OCI-LY1 (cell line): Measurements from ENCODE around the gene MED13L.

Experiments used
- H2AFZ ChIP-seq: fragments of 200-600 bp; sonication (generic), shearing (Covaris generic); 2 replicates; pipeline ENCODE4 v1.6.0; 2014; ENCODE audit warnings: antibody characterized with exemption, mild to moderate bottlenecking, low read length
- H3F3A ChIP-seq: fragments of 200-600 bp; sonication (generic), shearing (Covaris generic); 2 replicates; pipeline ENCODE4 v1.6.0; 2014; ENCODE audit warnings: mild to moderate bottlenecking, antibody characterized with exemption, low read length, moderate library complexity; ENCODE audit not compliant: insufficient read depth
- H3K27ac ChIP-seq: fragments of 200-600 bp; sonication (generic); 2 replicates; pipeline ENCODE4 v1.5.1; 2014; ENCODE audit warnings: low read length, mixed run types, mild to moderate bottlenecking, low read depth; ENCODE audit not compliant: poor library complexity, severe bottlenecking
- H3K27me3 ChIP-seq: fragments of 200-600 bp; sonication (generic); 2 replicates; pipeline ENCODE4 v1.6.0; 2014; ENCODE audit warnings: antibody characterized with exemption, mild to moderate bottlenecking, low read length, moderate library complexity; ENCODE audit not compliant: insufficient read depth
- H3K36me3 ChIP-seq: fragments of 200-600 bp; sonication (generic); 2 replicates; pipeline ENCODE4 v1.6.1; 2014; ENCODE audit warnings: mild to moderate bottlenecking, antibody characterized with exemption, low read length, moderate library complexity, mixed read lengths; ENCODE audit not compliant: insufficient read depth
- H3K4me1 ChIP-seq: fragments of 200-600 bp; sonication (generic); 2 replicates; pipeline ENCODE4 v1.5.1; 2014; ENCODE audit warnings: mild to moderate bottlenecking, low read length, moderate library complexity; ENCODE audit not compliant: insufficient read depth, severe bottlenecking
- H3K4me2 ChIP-seq: fragments of 200-600 bp; sonication (generic), shearing (Covaris generic); 2 replicates; pipeline ENCODE4 v1.6.1; 2014; ENCODE audit warnings: low read length
- H3K4me3 ChIP-seq: fragments of 200-600 bp; sonication (generic); 2 replicates; pipeline ENCODE4 v1.5.1; 2014; ENCODE audit warnings: low read length, low read depth, mild to moderate bottlenecking, mixed read lengths; ENCODE audit not compliant: poor library complexity, severe bottlenecking
- H3K79me2 ChIP-seq: fragments of 200-600 bp; shearing (Covaris generic); 2 replicates; pipeline ENCODE4 v1.6.1; 2016; ENCODE audit warnings: mixed run types, low read length, mixed read lengths; ENCODE audit not compliant: insufficient read depth
- H3K9ac ChIP-seq: fragments of 200-600 bp; sonication (generic), shearing (Covaris generic); 2 replicates; pipeline ENCODE4 v1.6.1; 2014; ENCODE audit warnings: mild to moderate bottlenecking, low read length, mixed read lengths
- H3K9me2 ChIP-seq: fragments of 200-600 bp; sonication (generic), shearing (Covaris generic); 2 replicates; pipeline ENCODE4 v1.6.1; 2014; ENCODE audit warnings: low read depth, mild to moderate bottlenecking, low read length, mixed read lengths
- H3K9me3 ChIP-seq: fragments of 200-600 bp; shearing (Covaris generic); 2 replicates; pipeline ENCODE4 v1.6.1; 2014; ENCODE audit warnings: low read length, mixed read lengths
- H4K20me1 ChIP-seq: fragments of 200-600 bp; sonication (generic), shearing (Covaris generic); 2 replicates; pipeline ENCODE4 v1.6.0; 2016; ENCODE audit warnings: mild to moderate bottlenecking, low read length; ENCODE audit not compliant: insufficient read depth
- CTCF ChIP-seq: fragments of 200-600 bp; sonication (generic), shearing (Covaris generic); IDR thresholded peaks from 2 replicates; pipeline ENCODE4 v1.5.1; 2017; ENCODE audit warnings: mild to moderate bottlenecking, antibody characterized with exemption, low read length, moderate library complexity, mixed read lengths
- EZH2 ChIP-seq: fragments of 200-600 bp; sonication (generic), shearing (Covaris generic); IDR thresholded peaks from 2 replicates; pipeline ENCODE4 v1.8.0; 2017; ENCODE audit warnings: borderline replicate concordance, mixed run types, mild to moderate bottlenecking, antibody characterized with exemption, low read length, moderate library complexity, mixed read lengths

MED13L gene

GRCh38 chr12:116174006-116174405 lies 103.5 kb downstream of the MED13L start:
- Histone ChIP-seq H3K9me3 (no peaks in the 10 kb centered on the region), H3K9me2 (no peaks in the 10 kb centered on the region), H3K36me3 (no peaks in the 10 kb centered on the region), H3K9ac (no peak overlapping the region), H2AFZ (no peak overlapping the region), H3K79me2 (no peaks in the 10 kb centered on the region; the same call in 1 of the 2 replicates), H3K4me1 (no peaks in the 10 kb centered on the region), H4K20me1 (peaks cover 18% of the 10 kb centered on the region; the same call in 1 of the 2 replicates), H3F3A (no peaks in the 10 kb centered on the region), H3K4me2 (no peak overlapping the region), H3K4me3 (no peak overlapping the region), H3K27me3 (no peaks in the 10 kb centered on the region), H3K27ac (no peak overlapping the region)
- TF ChIP-seq EZH2 (no peak), CTCF (no peak)

- Histone ChIP-seq H3F3A (no peaks in the 10 kb centered on the region), H3K27ac (no peak overlapping the region), H3K27me3 (no peaks in the 10 kb centered on the region), H3K9me3 (no peaks in the 10 kb centered on the region), H3K79me2 (no peaks in the 10 kb centered on the region; the same call in 1 of the 2 replicates), H3K4me1 (no peaks in the 10 kb centered on the region), H3K36me3 (no peaks in the 10 kb centered on the region), H3K4me2 (no peak overlapping the region), H3K9ac (no peak overlapping the region), H3K4me3 (no peak overlapping the region), H3K9me2 (no peaks in the 10 kb centered on the region), H2AFZ (no peak overlapping the region), H4K20me1 (peaks cover 19% of the 10 kb centered on the region; the same call in 1 of the 2 replicates)
- TF ChIP-seq CTCF (no peak), EZH2 (no peak)
Measured at GRCh38 chr12:116172224-116172849, 105.2 kb downstream of the MED13L start.

- Histone ChIP-seq H3K9me3 (no peaks in the 10 kb centered on the region), H3K36me3 (no peaks in the 10 kb centered on the region), H3F3A (no peaks in the 10 kb centered on the region), H3K27ac (no peak overlapping the region), H3K9ac (no peak overlapping the region), H3K4me3 (no peak overlapping the region), H3K27me3 (no peaks in the 10 kb centered on the region), H3K9me2 (no peaks in the 10 kb centered on the region), H3K79me2 (no peaks in the 10 kb centered on the region; the same call in none of the 2 replicates), H3K4me1 (no peaks in the 10 kb centered on the region), H3K4me2 (no peak overlapping the region), H4K20me1 (peaks cover 20% of the 10 kb centered on the region; the same call in 1 of the 2 replicates), H2AFZ (no peak overlapping the region)
- TF ChIP-seq CTCF (no peak), EZH2 (no peak)
Measured at GRCh38 chr12:116171549-116171948, 105.9 kb downstream of the MED13L start.
